Measurements from ENCODE around the gene HUNK.

HUNK gene

DNA sequence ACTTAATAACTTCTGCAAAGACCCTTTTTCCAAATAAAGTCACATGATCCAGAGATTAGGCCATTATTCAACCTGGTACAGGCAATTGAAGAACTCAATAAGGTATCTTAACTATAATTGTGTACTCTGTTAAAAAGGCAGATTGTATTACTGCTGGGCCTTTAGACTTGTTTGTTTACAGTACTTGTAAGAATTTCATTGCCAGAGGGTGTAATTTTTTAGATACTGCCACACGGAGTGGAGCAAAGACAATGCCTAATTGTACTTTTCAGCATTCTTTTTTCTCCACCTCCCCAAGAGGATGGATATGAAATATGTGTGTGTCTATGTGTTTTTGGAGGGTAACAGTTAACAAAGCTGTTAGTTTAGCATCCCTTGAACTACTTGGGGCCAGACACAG lies 47.5 kb downstream of the HUNK start:
- H3K4me3 ChIP-seq (ENCODE audit: low read depth, low read length) = no peak overlapping the region
- TF ChIP-seq, protein P1, sequence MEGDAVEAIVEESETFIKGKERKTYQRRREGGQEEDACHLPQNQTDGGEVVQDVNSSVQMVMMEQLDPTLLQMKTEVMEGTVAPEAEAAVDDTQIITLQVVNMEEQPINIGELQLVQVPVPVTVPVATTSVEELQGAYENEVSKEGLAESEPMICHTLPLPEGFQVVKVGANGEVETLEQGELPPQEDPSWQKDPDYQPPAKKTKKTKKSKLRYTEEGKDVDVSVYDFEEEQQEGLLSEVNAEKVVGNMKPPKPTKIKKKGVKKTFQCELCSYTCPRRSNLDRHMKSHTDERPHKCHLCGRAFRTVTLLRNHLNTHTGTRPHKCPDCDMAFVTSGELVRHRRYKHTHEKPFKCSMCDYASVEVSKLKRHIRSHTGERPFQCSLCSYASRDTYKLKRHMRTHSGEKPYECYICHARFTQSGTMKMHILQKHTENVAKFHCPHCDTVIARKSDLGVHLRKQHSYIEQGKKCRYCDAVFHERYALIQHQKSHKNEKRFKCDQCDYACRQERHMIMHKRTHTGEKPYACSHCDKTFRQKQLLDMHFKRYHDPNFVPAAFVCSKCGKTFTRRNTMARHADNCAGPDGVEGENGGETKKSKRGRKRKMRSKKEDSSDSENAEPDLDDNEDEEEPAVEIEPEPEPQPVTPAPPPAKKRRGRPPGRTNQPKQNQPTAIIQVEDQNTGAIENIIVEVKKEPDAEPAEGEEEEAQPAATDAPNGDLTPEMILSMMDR (IDR thresholded peaks at IDR 0.05; ENCODE audit: low read depth, low read length, missing control alignments) = no peak
- in situ Hi-C loops (cut with HindIII; ENCODE audit: low sequenced_read_pairs) = no loop called here
- DNase-seq (ENCODE audit: low read depth) = no peak

DNA sequence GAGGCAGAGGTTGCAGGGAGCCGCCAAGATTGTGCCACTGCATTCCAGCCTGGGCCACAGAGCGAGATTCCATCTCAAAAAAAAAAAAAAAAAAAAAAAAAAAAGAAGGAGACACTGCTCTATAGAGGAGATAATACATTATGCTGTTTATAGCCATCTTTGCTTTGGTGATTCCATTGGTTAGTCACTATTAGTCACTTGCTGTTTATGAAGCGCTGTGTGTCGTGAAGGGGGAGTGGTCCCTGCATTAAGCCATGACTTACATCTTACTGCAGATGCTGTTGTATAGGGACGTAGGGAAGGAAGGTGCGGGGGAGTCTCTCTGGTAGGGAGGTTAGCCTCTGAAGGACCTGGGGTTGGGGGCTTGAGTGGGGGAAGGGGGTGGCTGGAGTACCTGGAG lies 48.3 kb downstream of the HUNK start:
- in situ Hi-C loops (cut with HindIII; ENCODE audit: low sequenced_read_pairs) = no loop called here
- TF ChIP-seq, protein P1 (IDR thresholded peaks at IDR 0.05; ENCODE audit: low read depth, low read length, missing control alignments) = no peak
- no peak for DNase-seq (ENCODE audit: low read depth)
- no peak overlapping the region for H3K4me3 ChIP-seq (ENCODE audit: low read depth, low read length)

DNA sequence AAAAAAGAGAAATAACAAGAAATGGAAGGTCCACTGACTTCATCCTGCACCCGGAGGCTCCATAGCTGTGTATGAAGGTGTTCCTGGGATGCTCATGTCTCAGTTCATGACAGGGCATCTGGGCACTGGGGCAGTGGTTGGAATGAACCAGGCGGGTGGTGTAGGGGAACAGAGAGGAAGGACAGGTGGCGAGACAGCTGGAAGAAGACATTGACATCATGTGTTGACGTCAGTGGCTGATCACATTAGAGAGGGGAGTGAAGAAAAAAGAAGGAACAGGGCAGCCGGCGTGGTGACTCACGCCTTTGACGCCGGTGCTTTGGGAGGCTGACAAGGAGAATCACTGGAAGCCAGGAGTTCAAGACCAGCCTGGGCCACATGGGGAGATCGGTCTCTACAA lies 50.1 kb downstream of the HUNK start:
- no peak for DNase-seq (ENCODE audit: low read depth)

DNA sequence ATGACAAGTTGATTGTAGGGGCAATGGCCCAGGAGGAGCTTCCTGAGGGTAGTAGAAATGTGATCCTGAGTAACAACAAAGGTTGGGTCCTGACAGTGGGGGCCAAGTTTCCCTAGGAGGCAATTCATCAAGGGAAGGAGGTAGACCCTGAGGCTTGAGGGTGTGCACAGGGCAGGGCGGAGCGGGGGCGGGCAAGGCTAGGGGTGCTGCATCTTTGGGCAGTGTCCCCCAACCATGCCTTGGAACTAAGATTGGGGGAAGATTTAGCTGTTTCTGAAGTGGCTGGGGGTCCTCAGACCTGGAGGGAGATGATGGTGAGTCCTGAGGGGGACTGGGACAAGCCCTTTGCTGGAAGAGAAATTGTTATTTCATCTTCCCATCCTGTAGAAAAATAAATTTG lies 50.9 kb downstream of the HUNK start:
- H3K4me3 ChIP-seq (ENCODE audit: low read depth, low read length) = no peak overlapping the region
- TF ChIP-seq, protein P1 (IDR thresholded peaks at IDR 0.05; ENCODE audit: low read depth, low read length, missing control alignments) = no peak
- DNase-seq (ENCODE audit: low read depth) = no peak
- in situ Hi-C loops (cut with HindIII; ENCODE audit: low sequenced_read_pairs) = no loop called here

More for the DNA sequence above, 50.1 kb downstream of the HUNK start:
- in situ Hi-C loops (cut with HindIII; ENCODE audit: low sequenced_read_pairs) = no loop called here
- no peak overlapping the region for H3K4me3 ChIP-seq (ENCODE audit: low read depth, low read length)
- TF ChIP-seq, protein P1 (IDR thresholded peaks at IDR 0.05; ENCODE audit: low read depth, low read length, missing control alignments) = no peak

DNA sequence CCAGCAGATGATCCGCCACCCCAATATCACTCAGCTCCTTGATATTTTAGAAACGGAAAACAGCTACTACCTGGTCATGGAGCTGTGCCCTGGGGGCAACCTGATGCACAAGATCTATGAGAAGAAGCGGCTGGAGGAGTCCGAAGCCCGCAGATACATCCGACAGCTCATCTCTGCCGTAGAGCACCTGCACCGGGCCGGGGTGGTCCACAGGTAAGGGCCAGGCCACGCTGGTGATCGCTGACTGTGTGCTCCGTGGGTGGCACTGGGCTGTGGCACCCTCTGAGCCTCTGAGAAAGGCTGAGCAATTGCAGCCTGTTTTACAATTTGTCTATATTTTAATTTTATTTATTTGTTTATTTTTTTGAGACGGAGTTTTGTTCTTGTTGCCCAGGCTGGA lies 51.7 kb downstream of the HUNK start:
- no peak for DNase-seq (ENCODE audit: low read depth)
- H3K4me3 ChIP-seq (ENCODE audit: low read depth, low read length) = no peak overlapping the region
- TF ChIP-seq, protein P1 (IDR thresholded peaks at IDR 0.05; ENCODE audit: low read depth, low read length, missing control alignments) = no peak
- in situ Hi-C loops (cut with HindIII; ENCODE audit: low sequenced_read_pairs) = no loop called here

DNA sequence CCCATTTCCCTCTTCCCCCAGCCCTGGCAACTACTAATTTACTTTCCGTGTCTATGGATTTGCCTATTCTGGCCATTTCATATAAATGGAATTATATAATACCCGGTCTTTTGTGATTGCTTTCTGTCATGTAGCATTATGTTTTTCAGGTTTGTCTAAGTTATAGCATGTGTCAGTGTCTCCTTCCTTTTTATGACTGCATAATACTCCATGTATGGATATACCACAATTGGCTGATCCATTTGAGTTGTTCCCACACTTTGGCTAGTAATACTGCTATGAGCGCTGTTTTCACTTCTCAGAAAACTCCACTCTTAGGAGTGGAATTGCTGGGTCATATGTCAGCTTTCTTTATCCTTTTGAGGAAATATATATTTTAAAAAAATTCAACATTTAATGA lies 53.7 kb downstream of the HUNK start:
- no peak for DNase-seq (ENCODE audit: low read depth)
- in situ Hi-C loops (cut with HindIII; ENCODE audit: low sequenced_read_pairs) = no loop called here
- TF ChIP-seq, protein P1 (IDR thresholded peaks at IDR 0.05; ENCODE audit: low read depth, low read length, missing control alignments) = no peak
- H3K4me3 ChIP-seq (ENCODE audit: low read depth, low read length) = no peak overlapping the region

Data from astrocyte of the cerebellum (primary cell).